ENCODE results near the gene PPP1R14B. TPM values are rescaled to one million over a fixed set of nuclear protein-coding genes. Genes with fewer than 3 reads are reported as not detected.
A peak's percentile ranks its signal among the peaks of the same experiment; 100 is the strongest.

The PPP1R14B gene
- total RNA-seq, 1 donor from 2014 or later: 481 TPM

- FAIRE-seq (no peak), DNase-seq (ENCODE audit: low read depth) (no peak)
- Histone ChIP-seq H3K27me3 (ENCODE audit: control insufficient read depth, insufficient read depth, low read length) (peaks cover 20% of the 10 kb centered on the region), H3K4me3 (ENCODE audit: low read depth, low read length) (peak overlapping the region; percentile 18), H3K36me3 (ENCODE audit: control insufficient read depth, insufficient read depth, low read length) (no peaks in the 10 kb centered on the region)
- TF ChIP-seq CTCF (IDR thresholded peaks at IDR 0.05; ENCODE audit: insufficient read depth, low read length, severe bottlenecking): no peak
Observed at GRCh38 chr11:64291752-64292459, 45.2 kb upstream of the PPP1R14B start.

- no peak for DNase-seq (ENCODE audit: low read depth)
- no peaks in the 10 kb centered on the region for H3K36me3 ChIP-seq (ENCODE audit: control insufficient read depth, insufficient read depth, low read length)
- no peak for FAIRE-seq
- no peak for TF ChIP-seq CTCF (IDR thresholded peaks at IDR 0.05; ENCODE audit: insufficient read depth, low read length, severe bottlenecking)
- peak within 1 kb of the TSS; percentile 18 for H3K4me3 ChIP-seq (ENCODE audit: low read depth, low read length)
- H3K27me3 ChIP-seq (ENCODE audit: control insufficient read depth, insufficient read depth, low read length): peaks cover 16% of the 10 kb centered on the region
Observed at GRCh38 chr11:64291262-64291751, 44.6 kb upstream of the PPP1R14B start, which contains the start of gene KCNK4. TSS of gene KCNK4 (plus strand) at chr11:64291302. CDS start at chr11:64293019, 1,717 bp downstream.

GRCh38 chr11:64290352-64291261 lies 43.9 kb upstream of the PPP1R14B start:
- Histone ChIP-seq H3K27me3 (ENCODE audit: control insufficient read depth, insufficient read depth, low read length) (peaks cover 16% of the 10 kb centered on the region), H3K4me3 (ENCODE audit: low read depth, low read length) (no peak overlapping the region), H3K36me3 (ENCODE audit: control insufficient read depth, insufficient read depth, low read length) (no peaks in the 10 kb centered on the region)
- no peak for DNase-seq (ENCODE audit: low read depth)
- no peak for TF ChIP-seq CTCF (IDR thresholded peaks at IDR 0.05; ENCODE audit: insufficient read depth, low read length, severe bottlenecking)
- no peak for FAIRE-seq

GRCh38 chr11:64289002-64289564 lies 42.3 kb upstream of the PPP1R14B start:
- no peak for TF ChIP-seq CTCF (IDR thresholded peaks at IDR 0.05; ENCODE audit: insufficient read depth, low read length, severe bottlenecking)
- Histone ChIP-seq H3K27me3 (ENCODE audit: control insufficient read depth, insufficient read depth, low read length) (peaks cover 13% of the 10 kb centered on the region), H3K4me3 (ENCODE audit: low read depth, low read length) (no peak overlapping the region), H3K36me3 (ENCODE audit: control insufficient read depth, insufficient read depth, low read length) (no peaks in the 10 kb centered on the region)
- FAIRE-seq: no peak
- no peak for DNase-seq (ENCODE audit: low read depth)

GRCh38 chr11:64288353-64288750 lies 41.6 kb upstream of the PPP1R14B start:
- no peak overlapping the region for H3K4me3 ChIP-seq (ENCODE audit: low read depth, low read length)
- no peaks in the 10 kb centered on the region for H3K36me3 ChIP-seq (ENCODE audit: control insufficient read depth, insufficient read depth, low read length)
- FAIRE-seq (no peak), DNase-seq (ENCODE audit: low read depth) (no peak)
- no peak for TF ChIP-seq CTCF (IDR thresholded peaks at IDR 0.05; ENCODE audit: insufficient read depth, low read length, severe bottlenecking)
- peaks cover 12% of the 10 kb centered on the region for H3K27me3 ChIP-seq (ENCODE audit: control insufficient read depth, insufficient read depth, low read length)

All from bronchial epithelial cell (primary cell).